ENCODE results near the gene GGA3.

DNA sequence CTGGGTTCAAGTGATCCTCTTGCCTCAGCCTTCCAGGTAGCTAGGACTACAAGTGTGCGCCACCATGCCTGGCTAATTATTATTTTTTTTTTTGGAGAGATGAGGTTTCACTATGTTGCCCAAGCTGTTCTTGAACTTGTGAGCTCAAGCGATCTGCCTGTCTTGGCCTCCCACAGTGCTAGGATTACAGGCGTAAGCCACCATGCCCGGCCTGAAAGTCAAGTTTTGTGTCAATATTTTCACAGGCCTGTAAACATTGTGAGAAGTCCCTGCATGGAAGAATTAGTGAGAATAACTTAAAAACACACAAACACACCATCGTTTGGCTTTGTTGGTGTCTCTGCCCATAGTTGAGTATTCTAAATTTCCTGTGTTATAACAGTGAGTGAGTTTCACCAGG is 33.7 kb downstream of the GGA3 start:
- TF ChIP-seq POLR2A (IDR thresholded peaks at IDR 0.05; ENCODE audit: low read length), result no peak
- no peak for TF ChIP-seq GATA1 (IDR thresholded peaks at IDR 0.05; ENCODE audit: low read depth, low read length)
